A549 (cell line): ENCODE results near the gene MRPL34. TPM values are rescaled to one million over a fixed set of nuclear protein-coding genes. Genes with fewer than 3 reads are reported as not detected.

Experiments used
- ATAC-seq, 2 experiments: fragments of 200-7000 bp in 1 of 2; fragments of >200 bp in 1 of 2; cut with Nextera tagmentation in 1 of 2; cut with Tn5 transposase in 1 of 2; 3 replicates each; pipeline versions ENCODE4 v1.8.0 to v1.9.1; 2018 to 2020; ENCODE audit warnings: mild to moderate bottlenecking in 1 of 2, moderate library complexity in 1 of 2
- CTCF ChIA-PET: fragments of 300-600 bp; sonication (Branson Sonifier 250); formaldehyde crosslinking; extraction: SDS; loops from one replicate; lab custom pipeline; 2021; ENCODE audit warnings: antibody characterized with exemption, inconsistent platforms; lab: Yijun Ruan, JAX
- POLR2A ChIA-PET: fragments of 350-600 bp; formaldehyde crosslinking; extraction: SDS; loops from one replicate; lab custom pipeline; 2021; ENCODE audit warnings: antibody characterized with exemption, inconsistent platforms; lab: Yijun Ruan, JAX
- DNase-seq, 2 experiments: peaks; one replicate each; pipeline versions ENCODE4 v3.0.0 to v3.0.0-alpha.2; 2011 to 2016; ENCODE audit warnings: low read depth in 1 of 2, low spot score in 1 of 2
- FAIRE-seq: peaks from 2 replicates; lab custom pipeline; 2011; peaks lifted over from hg19 to GRCh38; lab: Jason Lieb, UNC
- H3K27ac ChIP-seq, 2 experiments: fragments of >200 bp; sonication (Bioruptor Twin); formaldehyde crosslinking; 3 replicates each; pipeline ENCODE4 v1.5.1; 2016 to 2017
- H3K4me1 ChIP-seq: fragments of >200 bp; sonication (Bioruptor Twin); formaldehyde crosslinking; 3 replicates; pipeline ENCODE4 v1.6.1; 2016
- H3K4me2 ChIP-seq: fragments of >200 bp; sonication (Bioruptor Twin); formaldehyde crosslinking; 3 replicates; pipeline ENCODE4 v1.6.1; 2016
- H3K4me3 ChIP-seq: fragments of >200 bp; sonication (Bioruptor Twin); formaldehyde crosslinking; 3 replicates; pipeline ENCODE4 v1.5.1; 2016
- H3K9me3 ChIP-seq: fragments of >200 bp; sonication (Bioruptor Twin); formaldehyde crosslinking; 3 replicates; pipeline ENCODE4 v1.6.1; 2016
- CEBPB ChIP-seq, 2 experiments: fragments of >200 bp in 1 of 2; sonication (Bioruptor Twin) in 1 of 2; formaldehyde crosslinking in 1 of 2; IDR thresholded peaks; 2 replicates each; pipeline ENCODE4 v1.6.1; 2012 to 2016
- EHF ChIP-seq: fragments of 250-450 bp; sonication (Bioruptor Pico); IDR thresholded peaks from 2 replicates; pipeline ENCODE4 v1.5.0; 2020; ENCODE audit warnings: mild to moderate bottlenecking
- EHMT2 ChIP-seq: fragments of 200-600 bp; sonication (generic); IDR thresholded peaks from 2 replicates; pipeline ENCODE4 v1.6.1; 2016; ENCODE audit warnings: antibody characterized with exemption, low read depth, mild to moderate bottlenecking, moderate library complexity
- JUN ChIP-seq, 2 experiments: fragments of >200 bp; sonication (Bioruptor Twin); formaldehyde crosslinking; IDR thresholded peaks; 2 replicates in 1 of 2; 3 replicates in 1 of 2; pipeline ENCODE4 v1.6.1; 2016 to 2017
- JUNB ChIP-seq: fragments of >200 bp; sonication (Bioruptor Twin); formaldehyde crosslinking; IDR thresholded peaks from 2 replicates; pipeline ENCODE4 v1.6.1; 2016
- KDM5A ChIP-seq: fragments of 200-600 bp; sonication (generic); IDR thresholded peaks from 2 replicates; pipeline ENCODE4 v1.6.1; 2016; ENCODE audit warnings: antibody characterized with exemption, mild to moderate bottlenecking
- NR3C1 ChIP-seq: fragments of >200 bp; sonication (Bioruptor Twin); formaldehyde crosslinking; IDR thresholded peaks from 3 replicates; pipeline ENCODE4 v1.6.1; 2017
- POLR2A ChIP-seq: IDR thresholded peaks from 2 replicates; pipeline ENCODE4 v1.6.1; 2012; ENCODE audit warnings: mild to moderate bottlenecking, low read length
- ZFP36 ChIP-seq: fragments of 450-650 bp; IDR thresholded peaks from 2 replicates; pipeline ENCODE4 v1.6.1; 2014; ENCODE audit warnings: borderline replicate concordance; ENCODE audit not compliant: partially characterized antibody
- ZNF302 ChIP-seq: fragments of 250-450 bp; sonication (Bioruptor Pico); IDR thresholded peaks from 2 replicates; pipeline ENCODE4 v1.9.0; 2021; ENCODE audit warnings: inconsistent platforms, mild to moderate bottlenecking, moderate library complexity
- WGBS: methylation state at CpG from one replicate; pipeline ENCODE4 v1.1.6; 2017; ENCODE audit errors: missing lambda C conversion rate; 5-methylcytosine and 5-hydroxymethylcytosine counted together
- polyA plus RNA-seq, 4 experiments: library from polyadenylated mRNA; depleted of rRNA in 3 of 4; stranded (reverse); fragments of >200 nt; fragmentation: RNase III in 1 of 4; extraction: RNeasy Plus Mini Kit Qiagen cat#74134 plus additional on column Dnase treatment in 1 of 4; gene quantifications; 2 replicates in 3 of 4; 3 replicates in 1 of 4; pipeline ENCODE4 v1.2.3, GENCODE V29; 2011 to 2017
- TF ChIP-seq, protein P1 (sequence below): IDR thresholded peaks from 2 replicates; pipeline ENCODE4 v1.6.1; 2012
- TF ChIP-seq, protein P2 (sequence below): fragments of 150-350 bp; IDR thresholded peaks from 2 replicates; pipeline ENCODE4 v1.6.1; 2014; ENCODE audit warnings: low read depth, mild to moderate bottlenecking, low read length
- TF ChIP-seq, protein P3 (sequence below): IDR thresholded peaks from 2 replicates; pipeline ENCODE4 v1.6.1; 2012
- TF ChIP-seq, protein P4 (sequence below): IDR thresholded peaks from 2 replicates; pipeline ENCODE4 v1.6.1; 2012; ENCODE audit warnings: low read depth, borderline replicate concordance
- TF ChIP-seq, protein P5 (sequence below): fragments of 250-450 bp; sonication (Bioruptor Pico); IDR thresholded peaks from 2 replicates; pipeline ENCODE4 v1.5.0; 2020; ENCODE audit warnings: low read depth, mild to moderate bottlenecking, moderate library complexity
- TF ChIP-seq, protein P6 (sequence below): fragments of 250-450 bp; sonication (Bioruptor Pico); IDR thresholded peaks from 2 replicates; pipeline ENCODE4 v1.5.0; 2021; ENCODE audit warnings: mild to moderate bottlenecking, moderate library complexity, borderline replicate concordance

The MRPL34 gene
- polyA plus RNA-seq, 2 of the 4 experiments (the other 2 are of a cell fraction): 28.1 to 56.1 TPM

DNA sequence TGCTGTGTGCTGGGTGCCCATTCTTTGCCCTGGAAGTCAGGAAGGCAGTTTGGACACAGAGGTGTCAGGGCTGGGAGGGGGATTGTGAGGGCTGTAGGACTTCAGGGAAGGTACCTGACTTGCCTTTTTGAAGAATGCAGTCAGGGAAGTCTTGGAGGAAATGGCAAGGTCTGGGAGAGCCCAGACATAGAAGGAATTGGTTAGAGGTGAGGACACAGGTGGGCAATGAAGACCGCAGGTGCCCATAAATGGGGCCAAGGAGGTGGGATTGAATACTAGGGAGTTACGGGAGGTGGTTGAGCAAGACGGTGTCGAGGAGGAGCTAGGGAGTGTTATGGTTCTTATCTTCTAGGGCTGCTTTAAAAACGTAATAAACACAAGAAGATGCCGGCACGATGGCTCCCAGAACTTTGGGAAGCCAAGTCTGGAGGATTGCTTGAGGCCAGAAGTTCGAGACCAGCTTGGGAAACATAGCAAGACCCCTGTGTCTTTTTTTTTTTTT lies 2.3 kb downstream of the MRPL34 start (continued):
- TF ChIP-seq, protein P1, sequence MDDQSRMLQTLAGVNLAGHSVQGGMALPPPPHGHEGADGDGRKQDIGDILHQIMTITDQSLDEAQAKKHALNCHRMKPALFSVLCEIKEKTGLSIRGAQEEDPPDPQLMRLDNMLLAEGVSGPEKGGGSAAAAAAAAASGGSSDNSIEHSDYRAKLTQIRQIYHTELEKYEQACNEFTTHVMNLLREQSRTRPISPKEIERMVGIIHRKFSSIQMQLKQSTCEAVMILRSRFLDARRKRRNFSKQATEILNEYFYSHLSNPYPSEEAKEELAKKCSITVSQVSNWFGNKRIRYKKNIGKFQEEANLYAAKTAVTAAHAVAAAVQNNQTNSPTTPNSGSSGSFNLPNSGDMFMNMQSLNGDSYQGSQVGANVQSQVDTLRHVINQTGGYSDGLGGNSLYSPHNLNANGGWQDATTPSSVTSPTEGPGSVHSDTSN: no peak
- no peak for TF ChIP-seq ZNF302 (CRISPR knock-in tag)
- TF ChIP-seq POLR2A: no peak
- no peak for TF ChIP-seq KDM5A
- no peak for TF ChIP-seq ZFP36
- TF ChIP-seq, protein P2, sequence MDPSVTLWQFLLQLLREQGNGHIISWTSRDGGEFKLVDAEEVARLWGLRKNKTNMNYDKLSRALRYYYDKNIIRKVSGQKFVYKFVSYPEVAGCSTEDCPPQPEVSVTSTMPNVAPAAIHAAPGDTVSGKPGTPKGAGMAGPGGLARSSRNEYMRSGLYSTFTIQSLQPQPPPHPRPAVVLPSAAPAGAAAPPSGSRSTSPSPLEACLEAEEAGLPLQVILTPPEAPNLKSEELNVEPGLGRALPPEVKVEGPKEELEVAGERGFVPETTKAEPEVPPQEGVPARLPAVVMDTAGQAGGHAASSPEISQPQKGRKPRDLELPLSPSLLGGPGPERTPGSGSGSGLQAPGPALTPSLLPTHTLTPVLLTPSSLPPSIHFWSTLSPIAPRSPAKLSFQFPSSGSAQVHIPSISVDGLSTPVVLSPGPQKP: no peak
- TF ChIP-seq CEBPB (IDR thresholded peaks at IDR 0.05): no peak

DNA sequence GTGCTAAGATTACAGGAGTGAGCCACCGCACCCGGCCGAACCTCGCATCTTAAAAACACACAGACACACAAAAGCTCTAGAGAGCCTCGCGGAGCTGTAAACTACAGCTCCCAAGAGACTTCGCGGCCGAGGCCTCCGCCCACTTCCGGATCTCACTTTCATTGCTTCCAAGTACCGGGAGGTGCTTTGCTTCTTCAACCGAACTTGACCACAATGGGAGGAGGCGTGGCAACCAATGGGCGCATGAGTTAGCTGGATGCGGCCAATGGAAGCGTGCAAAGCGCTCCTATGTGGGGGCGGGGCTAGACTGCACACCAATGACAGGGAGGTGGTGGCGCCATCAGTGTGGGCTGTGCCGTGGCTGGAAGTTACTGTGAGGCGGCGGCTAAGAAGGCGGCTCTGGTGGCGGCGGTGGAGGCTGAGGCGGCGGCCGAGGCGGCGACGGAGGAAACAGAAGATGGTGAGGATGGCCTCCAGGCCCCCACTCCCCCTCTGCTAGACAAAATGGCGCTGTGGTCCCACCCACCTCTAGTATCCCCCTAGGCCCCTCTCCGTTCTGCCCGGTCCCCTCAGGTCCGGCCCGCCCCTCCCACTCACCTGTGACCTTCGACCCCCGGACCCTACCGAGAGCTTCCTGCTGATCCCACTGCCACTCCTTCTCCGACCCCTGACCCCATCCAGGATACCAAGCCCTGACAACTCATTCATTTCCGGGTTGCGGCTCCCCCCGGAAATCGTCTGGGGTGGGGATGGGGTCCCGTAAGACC lies 3.7 kb downstream of the MRPL34 start, which contains the start of gene DDA1:
DDA1 (plus strand) TSS at position 366 of the 767 bp plus-strand sequence; CDS start at position 458, 92 bp downstream.
- peak; percentile 70 to 84 for ATAC-seq
- H3K4me3 ChIP-seq: peak within 1 kb of the TSS; percentile 65
- CTCF ChIA-PET: interaction anchor here (1.3 to 8.7 kb wide), 3 partner anchors 16 to 112 kb away, joined by 3 to 98 read pairs (median 9); no protein-coding TSS in a partner anchor
- DNase-seq: peak; percentile 95 to 99
- POLR2A ChIA-PET: interaction anchor here (0.7 to 1.0 kb wide), 6 partner anchors 8 to 63 kb away, joined by 3 to 6 read pairs (median 4); partner anchors contain the start of genes ANO8 and NR2F6
- peak within 1 kb of the TSS; percentile 97 for H3K4me2 ChIP-seq
- H3K4me1 ChIP-seq: peaks cover 39% of the 10 kb centered on the region
- TF ChIP-seq, protein P1: peak; percentile 85
- TF ChIP-seq NR3C1: no peak
- TF ChIP-seq, protein P3, sequence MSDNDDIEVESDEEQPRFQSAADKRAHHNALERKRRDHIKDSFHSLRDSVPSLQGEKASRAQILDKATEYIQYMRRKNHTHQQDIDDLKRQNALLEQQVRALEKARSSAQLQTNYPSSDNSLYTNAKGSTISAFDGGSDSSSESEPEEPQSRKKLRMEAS: 0 out of 2 replicates have a peak, but pooled peaks have one; percentile 20
- TF ChIP-seq EHMT2: no peak
- TF ChIP-seq, protein P4, sequence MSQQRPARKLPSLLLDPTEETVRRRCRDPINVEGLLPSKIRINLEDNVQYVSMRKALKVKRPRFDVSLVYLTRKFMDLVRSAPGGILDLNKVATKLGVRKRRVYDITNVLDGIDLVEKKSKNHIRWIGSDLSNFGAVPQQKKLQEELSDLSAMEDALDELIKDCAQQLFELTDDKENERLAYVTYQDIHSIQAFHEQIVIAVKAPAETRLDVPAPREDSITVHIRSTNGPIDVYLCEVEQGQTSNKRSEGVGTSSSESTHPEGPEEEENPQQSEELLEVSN: no peak
- peak; percentile 58; the same call in 1 of the 2 replicates for TF ChIP-seq KDM5A
- peak; percentile 31; the same call in 1 of the 2 replicates for TF ChIP-seq POLR2A
- TF ChIP-seq, protein P5, sequence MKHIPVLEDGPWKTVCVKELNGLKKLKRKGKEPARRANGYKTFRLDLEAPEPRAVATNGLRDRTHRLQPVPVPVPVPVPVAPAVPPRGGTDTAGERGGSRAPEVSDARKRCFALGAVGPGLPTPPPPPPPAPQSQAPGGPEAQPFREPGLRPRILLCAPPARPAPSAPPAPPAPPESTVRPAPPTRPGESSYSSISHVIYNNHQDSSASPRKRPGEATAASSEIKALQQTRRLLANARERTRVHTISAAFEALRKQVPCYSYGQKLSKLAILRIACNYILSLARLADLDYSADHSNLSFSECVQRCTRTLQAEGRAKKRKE (CRISPR knock-in tag): no peak
- TF ChIP-seq JUN (IDR thresholded peaks at IDR 0.05): peak in 1 of 2 experiments; percentile 58; a peak in 2 of 5 replicates
- WGBS: under 1% methylated on average over 26 of the region's 46 CpGs
- peak; percentile 98 for FAIRE-seq
- H3K9me3 ChIP-seq: no peaks in the 10 kb centered on the region
- peak within 1 kb of the TSS; percentile 85 to 94 for H3K27ac ChIP-seq

DNA sequence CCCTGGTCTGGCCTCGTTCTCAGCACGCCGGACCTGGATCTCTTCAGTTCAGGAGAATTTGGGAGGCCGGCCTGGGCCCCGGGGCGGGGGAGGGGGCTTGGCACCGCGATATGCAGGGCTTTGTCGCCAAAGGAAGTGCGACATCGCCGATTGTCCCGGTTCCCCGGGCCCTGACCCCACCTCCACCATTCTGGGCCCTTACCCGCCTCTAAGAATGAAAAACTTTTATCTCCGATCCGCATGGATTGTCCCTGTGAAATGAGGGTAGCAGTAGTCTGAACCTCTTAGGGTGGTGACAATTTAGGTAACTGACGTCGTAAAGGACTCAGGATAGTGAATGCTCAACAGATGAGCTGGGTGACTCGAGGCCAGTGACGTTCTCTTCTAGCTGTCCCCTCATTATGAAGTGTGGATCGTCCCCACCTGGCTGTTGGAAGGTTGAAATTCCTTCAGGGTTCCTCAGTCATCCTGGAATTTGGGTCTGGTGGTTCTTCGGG lies 4.3 kb downstream of the MRPL34 start:
- ChIA-PET POLR2A (no interaction called here), CTCF (interaction anchor here (2.9 to 8.7 kb wide), 2 partner anchors 17 to 23 kb away, joined by 9 to 98 read pairs; no protein-coding TSS in a partner anchor)
- 3% methylated on average over 14 of the region's 23 CpGs for WGBS
- Histone ChIP-seq H3K9me3 (no peaks in the 10 kb centered on the region), H3K4me1 (peaks cover 33% of the 10 kb centered on the region), H3K27ac (peak overlapping the region; percentile 85 to 94), H3K4me3 (peak overlapping the region; percentile 65), H3K4me2 (peak overlapping the region; percentile 97)
- TF ChIP-seq, protein P5 (CRISPR knock-in tag): no peak
- TF ChIP-seq EHF (CRISPR knock-in tag) (no peak), JUN (IDR thresholded peaks at IDR 0.05) (0 out of 5 replicates have a peak, but pooled peaks of 1 of the 2 experiments have one; percentile 3), JUNB (no peak), POLR2A (no peak)
- TF ChIP-seq, protein P6, sequence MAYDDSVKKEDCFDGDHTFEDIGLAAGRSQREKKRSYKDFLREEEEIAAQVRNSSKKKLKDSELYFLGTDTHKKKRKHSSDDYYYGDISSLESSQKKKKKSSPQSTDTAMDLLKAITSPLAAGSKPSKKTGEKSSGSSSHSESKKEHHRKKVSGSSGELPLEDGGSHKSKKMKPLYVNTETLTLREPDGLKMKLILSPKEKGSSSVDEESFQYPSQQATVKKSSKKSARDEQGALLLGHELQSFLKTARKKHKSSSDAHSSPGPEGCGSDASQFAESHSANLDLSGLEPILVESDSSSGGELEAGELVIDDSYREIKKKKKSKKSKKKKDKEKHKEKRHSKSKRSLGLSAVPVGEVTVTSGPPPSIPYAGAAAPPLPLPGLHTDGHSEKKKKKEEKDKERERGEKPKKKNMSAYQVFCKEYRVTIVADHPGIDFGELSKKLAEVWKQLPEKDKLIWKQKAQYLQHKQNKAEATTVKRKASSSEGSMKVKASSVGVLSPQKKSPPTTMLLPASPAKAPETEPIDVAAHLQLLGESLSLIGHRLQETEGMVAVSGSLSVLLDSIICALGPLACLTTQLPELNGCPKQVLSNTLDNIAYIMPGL (CRISPR knock-in tag): no peak
- FAIRE-seq (no peak), DNase-seq (no peak), ATAC-seq (no peak)
